Stimulated activated naive B cell treated with anti-CD40 and anti-IgM and Interleukin-4, amounts not matched to agents 10 μg/mL and 1 μg/mL and 100 μg/mL, for 72 hours (primary cell): ENCODE data around the gene JPT2.

Experiments
- ATAC-seq, 2 donors: fragments of 150-1000 bp; cut with Tn5 transposase; replicated peaks; 2 replicates each; pipeline ENCODE4 v1.10.0; 2021; ENCODE audit warnings: moderate library complexity in 1 of 2
- DNase-seq: peaks from one replicate; pipeline ENCODE4 v3.0.0; 2021
- H3K27ac Mint-ChIP-seq: one replicate; pipeline ENCODE4 v1.8.0; 2022; ENCODE audit warnings: mild to moderate bottlenecking, mixed read lengths
- H3K27me3 Mint-ChIP-seq, 2 donors: one replicate each; pipeline ENCODE4 v1.8.0; 2022; ENCODE audit warnings: mixed read lengths in 2 of 2
- H3K36me3 Mint-ChIP-seq, 2 donors: one replicate each; pipeline ENCODE4 v1.8.0; 2022; ENCODE audit warnings: mixed read lengths in 2 of 2, mild to moderate bottlenecking in 1 of 2
- H3K4me1 Mint-ChIP-seq, 2 donors: one replicate each; pipeline ENCODE4 v1.8.0; 2022; ENCODE audit warnings: mixed read lengths in 2 of 2, mild to moderate bottlenecking in 1 of 2
- H3K4me3 Mint-ChIP-seq, 2 donors: one replicate each; pipeline ENCODE4 v1.8.0; 2022; ENCODE audit warnings: mild to moderate bottlenecking in 2 of 2, mixed read lengths in 2 of 2, moderate library complexity in 1 of 2
- H3K9me3 Mint-ChIP-seq, 2 donors: one replicate each; pipeline ENCODE4 v1.8.0; 2022; ENCODE audit warnings: mixed read lengths in 2 of 2, mild to moderate bottlenecking in 1 of 2

Gene JPT2

GRCh38 chr16:1749152-1750117 is 71.4 kb downstream of the JPT2 start:
- peaks cover 0 to 3% of the 10 kb centered on the region in 2 donors for H3K4me1 Mint-ChIP-seq
- no peak overlapping the region for H3K27ac Mint-ChIP-seq
- no peak for ATAC-seq
- no peaks in the 10 kb centered on the region for H3K27me3 Mint-ChIP-seq
- no peak for DNase-seq
- no peaks in the 10 kb centered on the region for H3K9me3 Mint-ChIP-seq
- peaks cover 21 to 50% of the 10 kb centered on the region in 2 donors for H3K36me3 Mint-ChIP-seq
- no peak overlapping the region for H3K4me3 Mint-ChIP-seq
